ENCODE results near the gene CEP192. TPM values are rescaled to one million over a fixed set of nuclear protein-coding genes. Genes with fewer than 3 reads are reported as not detected.

CEP192 gene
- total and polyA plus RNA-seq, 2 of the 4 experiments (the other 2 are of a cell fraction), result 17.2 to 29.0 TPM

DNA sequence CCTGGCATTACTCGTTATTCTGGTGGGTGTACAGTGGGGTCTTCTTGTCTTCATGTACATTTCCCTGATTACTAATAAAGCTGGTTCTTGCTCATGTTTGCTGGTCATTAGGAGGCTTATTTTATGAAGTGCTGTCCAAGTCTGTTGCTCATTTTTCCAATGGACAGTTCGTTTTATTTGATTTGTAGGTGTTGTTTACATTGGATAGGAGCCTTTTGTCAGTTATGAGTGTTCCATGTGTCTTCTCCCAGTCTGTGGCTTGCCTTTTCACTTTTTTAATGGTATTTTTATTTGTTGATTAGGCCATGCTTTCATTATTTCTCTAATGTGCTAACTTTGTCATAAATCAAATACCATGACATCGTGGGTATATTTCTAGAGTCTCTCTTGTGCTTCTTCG, 51.9 kb downstream of the CEP192 start:
- H3K4ac ChIP-seq (ENCODE audit: low read depth, low read length), result no peak overlapping the region
- peaks cover 20 to 25% of the 10 kb centered on the region in 2 experiments for H3K79me1 ChIP-seq (ENCODE audit: low read depth in 1 of 2, low read length in 2 of 2)
- peaks cover 4% of the 10 kb centered on the region for H3K9me1 ChIP-seq (ENCODE audit: insufficient read depth, low read length)
- BruUV-seq (replicated peaks), result no TSS peak
- H4K5ac ChIP-seq (ENCODE audit: low read depth, low read length), result no peak overlapping the region
- H2AK9ac ChIP-seq (replicated peaks; ENCODE audit: low read depth, low read length, poor library complexity), result no peak overlapping the region
- POLR2A ChIA-PET (ENCODE audit: unreplicated experiment), result no interaction called here
- H3K4me1 ChIP-seq (ENCODE audit: control insufficient read depth, insufficient read depth, low read length), result peaks cover 4% of the 10 kb centered on the region
- H4K91ac ChIP-seq (ENCODE audit: insufficient read depth, low read depth, low read length), result no peak overlapping the region
- H3K18ac ChIP-seq (ENCODE audit: low read depth, low read length), result no peak overlapping the region
- H3K36me3 ChIP-seq (ENCODE audit: control insufficient read depth, insufficient read depth, low read length), result peaks cover 10% of the 10 kb centered on the region
- H2BK20ac ChIP-seq (ENCODE audit: low read depth, low read length), result no peak overlapping the region
- H2AK5ac ChIP-seq (ENCODE audit: low read depth, low read length), result no peak overlapping the region
- no peak overlapping the region for H2BK5ac ChIP-seq (ENCODE audit: low read depth, low read length, poor library complexity, severe bottlenecking)
- ATAC-seq (ENCODE audit: low read depth), result no peak
- DNase-seq, result no peak
- dilution Hi-C loops (cut with HindIII; ENCODE audit: low sequenced_read_pairs, unreplicated experiment) (no loop called here), in situ Hi-C loops (cut with MboI; ENCODE audit: low sequenced_read_pairs) (no loop called here), intact Hi-C loops (cut with micrococcal nuclease) (no loop called here)
- H3K9ac ChIP-seq (ENCODE audit: low read depth, low read length), result no peak overlapping the region
- H3K9me3 ChIP-seq (ENCODE audit: control insufficient read depth, insufficient read depth, low read length), result no peaks in the 10 kb centered on the region; the same call in 1 of the 2 replicates
- H3K56ac ChIP-seq (ENCODE audit: extremely low read depth, insufficient read depth, low read length), result no peak overlapping the region
- H2AFZ ChIP-seq (replicated peaks; ENCODE audit: low read length, poor library complexity), result no peak overlapping the region
- WGBS, 2 experiments (ENCODE audit: extremely low coverage in 2 of 2, insufficient read length in 1 of 2), result no CpG with 5 or more reads among the region's 4 CpGs
- no peak for TF ChIP-seq USF2 (IDR thresholded peaks at IDR 0.05; ENCODE audit: low read depth, low read length)
- H2BK120ac ChIP-seq (ENCODE audit: low read depth, low read length), result no peak overlapping the region
- no peak overlapping the region for H3K4me3 ChIP-seq (ENCODE audit: insufficient read depth, low read depth, low read length)
- no peak overlapping the region for H3K4me2 ChIP-seq (ENCODE audit: low read depth, low read length)
- H3K14ac ChIP-seq (replicated peaks; ENCODE audit: low read depth, low read length), result no peak overlapping the region
- no peak overlapping the region for H4K8ac ChIP-seq (ENCODE audit: low read depth in 2 of 2, low read length in 2 of 2)
- no peak overlapping the region for H3K23ac ChIP-seq (ENCODE audit: low read depth, low read length)
- H3K27ac ChIP-seq (ENCODE audit: insufficient read depth, low read length), result no peak overlapping the region
- no peaks in the 10 kb centered on the region for H3K27me3 ChIP-seq (ENCODE audit: control insufficient read depth, insufficient read depth, low read length)
- CTCF ChIA-PET, result interaction anchor here (0.6 kb wide), 1 partner anchor 715 kb away, joined by 5 read pairs; no protein-coding TSS in a partner anchor
- no peak overlapping the region for H2BK15ac ChIP-seq (ENCODE audit: low read depth, low read length)
- no peaks in the 10 kb centered on the region for H4K20me1 ChIP-seq (ENCODE audit: insufficient read depth, low read length)

Measured in IMR-90 (cell line).